Putamen (tissue), 1 donor: ENCODE results near the gene AURKA.
A peak's percentile ranks its signal among the peaks of the same experiment; 100 is the strongest.
"Not testable (repeated sequence)": the region's sequence is repeated elsewhere in the genome, so short reads cannot be mapped to it uniquely, and the experiment has no call there.

Experiments
- DNase-seq: peaks from one replicate; pipeline ENCODE4 v3.0.0-alpha.2; 2016; ENCODE audit warnings: low spot score

AURKA gene

DNA sequence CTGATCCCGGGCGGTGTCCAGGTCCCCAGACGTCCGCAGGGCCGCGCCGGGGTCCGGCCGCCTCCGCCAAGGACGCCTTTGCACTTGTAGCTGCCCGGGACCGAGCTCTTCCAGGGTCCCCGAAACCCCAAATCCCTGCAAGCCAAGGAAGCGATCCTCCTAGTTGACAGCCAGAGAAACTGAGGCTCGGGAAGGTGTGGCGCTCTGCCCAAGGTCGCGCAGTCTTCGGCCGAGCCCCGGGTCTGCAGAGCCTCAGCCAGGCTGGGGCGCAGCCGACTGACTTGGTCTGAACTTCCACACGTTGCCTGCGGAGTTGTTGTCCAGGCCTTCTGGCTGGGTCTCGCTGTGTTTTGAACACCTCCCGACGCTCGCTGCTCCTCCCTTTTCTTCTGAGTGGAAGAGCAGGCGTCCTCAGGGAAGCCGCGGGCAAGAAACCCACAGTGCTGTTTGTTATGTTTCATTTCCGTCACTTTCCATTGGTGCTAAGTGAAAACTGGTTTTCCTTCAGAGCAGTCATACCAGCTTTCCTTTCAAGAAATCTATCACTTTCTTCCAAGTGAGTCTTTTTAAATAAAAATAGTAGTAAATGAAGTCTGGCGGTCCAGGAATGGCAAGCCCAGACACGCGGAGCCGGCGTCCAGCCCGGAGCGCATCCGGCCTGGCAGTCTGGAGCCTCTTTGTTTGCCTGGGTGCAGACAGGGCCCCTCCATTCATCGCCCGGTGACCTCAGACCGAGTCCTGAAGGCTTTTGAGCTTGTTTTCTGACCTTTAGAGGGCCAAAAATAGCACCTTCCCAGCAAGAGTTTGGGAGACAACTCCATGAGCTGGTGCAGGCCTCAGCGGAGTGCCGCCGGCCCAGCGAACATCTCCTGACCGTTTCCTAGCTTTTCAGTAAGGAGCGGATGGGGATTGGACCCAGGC lies 32.5 kb downstream of the AURKA start:
- DNase-seq: peak; percentile 35

DNA sequence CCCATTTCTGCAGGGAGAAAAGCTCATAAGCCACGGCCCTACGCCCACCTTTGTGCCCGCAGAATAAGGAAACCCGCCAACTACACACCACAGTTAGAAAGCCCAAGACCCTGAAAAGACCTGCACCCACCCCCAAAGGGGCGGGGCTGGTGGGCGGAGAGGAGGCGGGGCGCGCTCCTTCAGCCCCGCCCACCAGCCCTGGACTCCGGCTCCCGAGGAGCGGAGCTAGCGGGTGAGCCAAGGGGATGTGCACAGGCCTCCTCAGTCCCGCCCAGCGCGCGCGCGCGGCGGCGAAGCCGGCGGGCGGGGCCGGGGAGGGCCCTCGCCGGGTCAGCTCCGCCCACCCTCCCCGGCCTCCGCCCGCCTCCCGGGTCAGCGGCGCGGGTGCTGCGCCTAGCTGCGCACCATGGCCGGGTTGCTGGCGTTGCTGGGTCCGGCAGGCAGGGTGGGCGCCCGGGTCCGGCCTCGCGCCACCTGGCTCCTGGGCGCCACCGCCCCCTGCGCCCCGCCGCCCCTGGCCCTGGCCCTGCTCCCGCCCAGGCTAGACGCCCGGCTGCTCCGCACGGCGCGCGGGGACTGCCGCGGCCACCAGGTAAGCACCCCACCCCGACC lies 33.3 kb downstream of the AURKA start, which contains the start of gene FAM210B:
TSS of gene FAM210B (plus strand) at position 375 of the 612 bp plus-strand sequence. CDS start at position 407, 32 bp downstream.
- DNase-seq: peak; percentile 95

DNA sequence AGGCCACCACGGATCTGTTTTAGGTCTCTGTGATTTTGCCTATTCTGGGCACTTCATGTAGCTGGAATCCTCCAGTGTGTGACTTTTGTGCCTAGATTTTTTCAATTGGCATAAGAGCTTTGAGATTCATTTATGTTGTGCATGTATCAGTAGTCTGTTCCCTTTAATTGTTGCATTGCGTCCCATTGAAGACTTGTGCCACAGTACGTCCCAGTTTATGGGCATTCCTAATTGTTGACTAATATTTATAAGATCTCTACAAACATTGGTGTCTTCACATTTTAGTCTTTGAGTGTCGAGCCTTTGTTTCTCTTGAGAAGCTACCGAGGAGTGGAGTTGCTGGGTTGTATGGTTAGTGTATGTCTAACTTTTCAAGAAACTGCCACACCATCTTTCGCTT lies 33.9 kb downstream of the AURKA start:
- DNase-seq: peak; percentile 9

DNA sequence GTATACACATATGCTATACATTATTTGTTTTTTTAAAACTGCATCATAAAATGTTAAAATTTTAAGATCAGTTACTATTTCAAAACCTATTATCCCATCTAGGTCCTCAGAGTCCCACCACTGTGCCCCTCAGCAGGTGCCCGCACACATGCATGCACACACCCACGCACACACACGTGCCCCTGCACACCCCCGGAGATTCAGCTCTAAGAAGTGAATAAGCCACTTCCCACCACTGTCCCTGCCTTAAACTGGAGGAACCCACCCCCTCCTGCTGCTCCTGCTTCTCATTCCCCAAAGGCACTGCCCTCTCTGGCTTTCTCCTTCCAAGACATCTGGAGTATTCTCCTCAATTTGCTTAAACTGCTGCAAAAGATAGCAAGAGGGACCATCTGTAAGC lies 38.7 kb downstream of the AURKA start:
- no peak for DNase-seq

DNA sequence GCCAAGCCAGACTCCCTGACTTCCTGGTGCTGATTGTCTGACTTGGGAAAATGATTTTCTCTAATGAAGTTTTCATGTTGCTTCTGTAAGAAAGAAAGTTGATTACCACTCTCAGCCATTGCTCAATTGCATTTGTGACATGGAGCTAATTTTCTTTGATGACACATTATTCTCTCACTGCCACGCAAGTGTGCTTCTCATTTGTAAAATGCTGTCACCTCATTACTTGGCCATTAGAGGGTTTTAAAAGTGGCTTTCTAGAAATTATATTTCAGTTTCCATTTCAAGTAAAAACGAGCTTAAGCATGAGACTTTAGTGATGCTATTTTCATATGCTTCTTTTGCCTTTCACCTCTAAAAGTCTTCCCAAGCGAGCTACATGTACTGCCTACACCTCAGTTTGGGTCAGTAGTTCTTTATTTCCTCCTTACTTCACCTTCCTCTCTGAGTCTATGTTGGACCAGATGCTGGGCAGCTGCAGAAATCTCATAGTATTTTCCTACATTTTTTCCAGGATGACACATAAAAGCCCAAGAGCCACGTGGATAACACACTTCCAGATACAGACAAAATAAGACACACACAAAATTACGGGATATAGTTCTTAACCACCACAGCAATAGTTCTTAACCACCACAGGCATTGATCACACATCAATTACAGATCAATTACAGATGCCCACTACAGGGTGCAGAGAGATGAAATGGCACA lies 39.5 kb downstream of the AURKA start:
- DNase-seq: no peak

DNA sequence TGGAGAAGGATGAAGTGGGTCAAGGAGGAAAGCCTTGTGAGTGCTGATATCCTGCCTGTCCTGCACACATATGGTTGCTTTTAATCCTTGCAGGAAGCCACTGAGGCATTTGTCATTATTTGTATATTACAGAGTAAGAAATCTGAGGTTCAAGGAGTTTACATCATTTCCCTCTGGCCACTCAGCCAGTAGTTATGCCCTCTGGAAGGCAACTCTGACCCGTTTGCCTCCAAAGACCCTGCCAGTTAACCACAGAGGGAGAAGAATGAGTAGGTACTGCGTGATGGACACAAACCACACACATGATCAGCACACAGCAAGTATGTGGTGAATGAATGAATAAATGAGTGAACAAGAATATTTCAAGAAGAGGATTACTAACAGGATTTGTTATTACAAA lies 41.2 kb downstream of the AURKA start:
- DNase-seq: no peak

DNA sequence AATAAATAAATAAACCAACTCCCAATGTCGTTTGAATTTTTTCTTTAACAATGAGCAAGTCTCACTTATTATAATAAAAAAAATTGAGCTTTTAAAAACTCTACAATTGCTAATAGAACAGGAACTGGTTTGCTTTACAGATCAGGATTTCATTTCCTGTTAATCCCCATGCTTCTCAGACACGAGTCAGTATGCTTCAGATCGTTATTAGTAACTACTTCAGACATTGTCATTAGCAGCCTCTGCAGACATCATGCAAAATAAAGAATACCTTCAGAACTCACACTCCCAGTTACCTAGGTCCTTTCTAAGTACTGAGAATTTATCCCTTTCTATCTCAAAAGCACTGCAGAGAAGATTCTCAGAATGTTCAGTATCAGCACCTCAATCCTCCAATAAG lies 43.3 kb downstream of the AURKA start:
- DNase-seq: no peak

DNA sequence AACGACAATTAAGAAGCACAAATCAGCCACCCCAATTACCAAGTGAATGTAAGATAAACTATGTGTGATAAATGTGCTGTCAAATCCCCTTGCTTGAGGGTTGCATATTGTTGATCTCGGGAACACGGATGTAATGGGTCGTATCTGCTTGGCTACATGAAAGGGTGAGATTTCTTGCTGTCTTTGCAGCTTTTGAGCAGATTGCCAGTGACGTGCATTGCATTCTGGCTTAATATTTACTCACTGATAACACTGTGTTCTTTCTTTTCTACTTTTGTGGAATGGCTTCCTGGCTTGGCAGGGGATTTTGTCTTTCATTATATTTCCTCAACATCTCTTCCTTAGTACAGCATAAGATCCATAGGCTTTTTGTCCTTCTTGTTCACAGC lies 43.7 kb downstream of the AURKA start:
- DNase-seq: no peak

DNA sequence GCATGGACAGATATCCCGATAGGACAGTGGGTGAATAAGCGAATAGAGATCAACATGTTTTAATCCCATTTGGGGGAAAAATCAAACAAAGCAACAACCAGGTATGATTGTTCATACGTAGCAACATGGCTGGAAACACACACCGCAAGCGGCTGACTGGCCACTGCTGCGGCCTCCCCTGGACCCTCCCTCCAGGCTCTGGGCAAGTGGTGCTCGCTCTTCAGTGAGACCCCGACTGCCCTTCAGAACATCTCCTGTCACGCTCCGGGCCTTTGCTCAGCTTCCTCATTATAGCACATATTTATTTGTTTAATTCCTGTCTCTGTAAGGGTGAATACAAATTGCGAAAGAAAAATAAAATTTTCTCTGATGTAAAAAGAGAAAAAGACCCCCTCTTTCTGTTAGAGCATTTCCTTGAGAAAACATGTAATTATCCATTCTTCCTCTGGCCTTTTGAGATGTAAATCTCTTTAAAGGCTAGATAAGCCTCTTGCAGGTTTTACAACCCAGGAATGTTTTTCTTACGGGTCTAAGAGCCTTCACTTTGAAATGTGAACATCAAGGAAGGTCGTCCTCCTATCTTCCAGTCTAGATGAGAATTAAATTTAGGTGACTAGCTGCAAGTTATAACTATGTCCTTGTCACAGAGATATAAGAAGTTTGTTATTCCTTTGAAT lies 44.2 kb downstream of the AURKA start:
- DNase-seq: no peak

DNA sequence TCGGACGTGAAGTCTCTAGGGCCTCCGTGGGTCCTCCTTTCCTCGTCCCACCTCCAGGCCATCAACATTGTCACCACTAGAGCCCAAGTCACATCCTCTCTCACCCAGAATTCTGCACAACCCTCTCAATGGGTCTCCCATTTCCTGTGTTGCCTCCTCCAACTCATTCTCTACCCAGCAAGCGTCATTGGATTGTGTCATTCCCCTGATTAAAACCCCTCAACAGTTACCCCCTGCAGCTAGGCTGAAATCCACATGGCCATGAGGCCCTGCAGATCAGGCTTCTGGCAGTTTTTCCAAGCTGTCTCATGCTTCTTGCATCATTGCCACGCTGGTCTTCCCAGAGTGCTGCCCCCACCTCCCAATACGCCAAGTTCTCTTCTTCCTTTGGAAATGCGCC lies 46.1 kb downstream of the AURKA start:
- DNase-seq: no peak

DNA sequence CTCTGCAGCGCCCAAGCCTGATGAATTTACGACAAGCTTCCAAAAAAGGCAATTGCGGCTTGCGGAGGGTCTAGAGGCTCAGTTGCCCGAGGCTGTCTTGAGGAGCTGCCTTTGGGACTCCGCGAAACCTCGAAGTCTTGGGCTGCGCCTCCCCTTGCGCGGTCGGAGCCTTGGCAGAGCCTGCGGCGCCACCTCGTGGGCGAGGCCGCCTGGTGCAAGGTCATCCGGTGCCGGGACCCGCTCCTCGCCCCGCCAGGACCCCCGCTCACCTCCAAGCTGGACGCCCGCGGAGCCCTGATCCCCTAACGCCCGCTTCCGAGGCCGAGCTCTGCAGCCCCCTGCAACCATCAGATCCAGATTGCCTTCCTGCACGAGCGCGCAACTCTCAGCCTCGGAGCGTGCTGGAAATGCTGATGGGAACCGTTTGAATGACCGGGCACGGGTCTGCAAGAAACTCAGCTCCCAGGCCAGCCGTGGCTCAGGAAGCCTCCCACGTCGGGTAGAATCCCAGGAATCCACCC lies 48.1 kb downstream of the AURKA start:
- DNase-seq: peak; percentile 25

DNA sequence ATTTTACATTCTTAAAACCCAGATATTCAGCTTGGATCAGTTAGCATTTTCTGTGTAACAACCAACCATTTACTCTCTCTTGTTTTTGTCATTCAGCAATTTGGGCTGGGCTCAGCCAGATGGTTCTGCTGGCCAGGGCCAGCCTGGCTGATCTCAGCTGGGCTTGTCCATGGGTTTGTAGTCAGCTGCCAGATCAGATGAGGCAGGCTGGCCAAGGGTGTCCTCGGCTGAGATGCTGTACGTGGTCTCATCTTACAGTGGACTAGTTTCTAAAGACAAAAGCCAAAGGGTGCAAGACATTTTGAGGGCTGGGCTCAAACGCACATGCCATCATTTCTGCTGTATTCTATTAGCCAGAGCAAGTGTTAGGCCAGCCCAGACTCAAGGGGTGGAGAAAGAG lies 49.2 kb downstream of the AURKA start:
- no peak for DNase-seq

DNA sequence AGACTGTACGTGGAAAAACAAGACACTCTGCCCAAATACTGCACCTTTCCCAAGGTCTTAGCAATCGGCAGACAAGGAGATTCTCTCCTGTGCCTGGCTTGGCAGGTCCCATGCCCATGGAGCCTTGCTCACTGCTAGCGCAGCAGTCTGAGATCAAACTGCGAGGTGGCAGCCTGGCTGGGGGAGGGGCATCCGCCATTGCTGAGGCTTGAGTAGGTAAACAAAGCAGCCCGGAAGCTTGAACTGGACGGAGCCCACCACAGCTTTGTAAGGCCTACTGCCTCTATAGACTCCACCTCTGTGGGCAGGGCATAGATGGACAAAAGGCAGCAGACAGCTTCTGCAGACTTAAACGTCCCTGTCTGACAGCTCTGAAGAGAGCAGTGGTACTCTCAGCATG lies 55.3 kb downstream of the AURKA start:
- not testable (repeated sequence) for DNase-seq

DNA sequence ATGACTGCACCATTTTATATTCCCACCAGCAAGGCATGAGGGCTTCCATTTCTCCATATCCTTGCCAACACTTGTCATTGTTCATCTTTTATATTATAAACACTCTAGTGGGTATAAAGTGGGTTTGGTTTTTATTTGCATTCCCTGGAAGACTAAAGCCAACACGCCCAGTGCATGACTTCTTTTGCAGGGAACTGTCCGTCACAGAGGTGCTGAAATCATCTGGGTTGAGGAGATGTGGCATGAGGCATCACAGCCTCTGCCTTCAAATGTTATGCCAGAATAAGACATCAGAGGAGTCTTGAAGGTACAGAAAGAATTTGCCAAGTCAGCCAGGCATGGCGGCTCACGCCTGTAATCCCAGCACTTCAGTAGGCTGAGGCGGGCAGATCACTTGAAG lies 63.2 kb downstream of the AURKA start:
- DNase-seq: no peak

DNA sequence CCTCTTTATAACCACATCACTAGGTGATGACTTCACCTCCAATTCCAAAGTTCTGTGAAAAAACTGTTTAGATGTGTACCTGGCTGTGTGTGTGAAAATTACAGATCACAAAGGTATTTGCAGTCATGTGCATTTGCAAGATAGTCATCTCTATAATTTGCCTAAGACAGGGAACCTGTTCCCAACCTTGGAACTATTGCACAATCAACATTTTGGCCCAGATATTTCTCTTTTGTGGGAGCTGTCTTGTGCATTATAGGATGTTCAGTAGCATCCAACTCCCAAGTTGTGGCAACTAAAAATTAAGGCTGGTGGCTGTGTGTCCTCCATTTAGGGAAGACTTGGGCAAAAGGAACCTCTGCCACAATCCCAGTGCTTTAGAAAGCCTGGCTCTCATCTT lies 67.2 kb downstream of the AURKA start:
- DNase-seq: no peak

DNA sequence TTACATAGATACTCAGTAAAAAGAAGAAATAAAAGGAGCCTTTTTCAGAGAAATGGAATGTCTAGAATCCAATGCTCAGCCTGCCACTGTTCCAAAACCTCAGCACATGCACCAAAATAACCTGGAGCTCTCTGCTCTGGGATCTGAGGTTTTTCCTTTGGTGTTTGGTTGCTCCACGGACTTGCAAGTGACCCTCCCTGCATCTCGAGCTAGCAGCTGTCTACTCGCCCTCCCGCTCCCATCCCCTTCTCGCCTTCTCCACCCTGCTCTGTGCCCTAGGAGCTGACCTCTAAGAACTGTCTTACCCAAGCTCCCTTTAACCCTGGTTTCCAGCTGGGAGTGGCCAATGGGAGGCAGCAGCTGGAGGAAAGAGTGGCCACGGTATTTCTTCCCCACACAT lies 68.4 kb downstream of the AURKA start:
- DNase-seq: no peak

DNA sequence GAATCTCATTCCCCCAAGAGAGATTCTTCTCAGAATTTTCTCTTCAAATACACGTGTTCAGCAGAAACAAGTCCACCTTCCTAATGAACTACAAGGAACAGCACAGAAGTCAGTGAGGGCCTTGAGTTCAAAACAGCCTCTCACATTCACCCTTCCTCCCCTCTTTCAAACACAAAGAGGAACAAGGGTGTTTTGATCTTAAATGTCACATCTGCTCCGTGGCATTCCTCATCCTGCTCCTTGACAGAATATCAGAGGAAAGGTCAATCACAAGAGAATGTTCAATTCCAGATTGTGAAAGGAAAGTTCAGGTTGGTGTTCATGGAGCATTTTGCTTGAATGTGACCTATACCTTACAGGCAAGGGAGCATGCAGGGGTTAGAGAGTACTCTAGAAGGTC lies 68.8 kb downstream of the AURKA start:
- no peak for DNase-seq

DNA sequence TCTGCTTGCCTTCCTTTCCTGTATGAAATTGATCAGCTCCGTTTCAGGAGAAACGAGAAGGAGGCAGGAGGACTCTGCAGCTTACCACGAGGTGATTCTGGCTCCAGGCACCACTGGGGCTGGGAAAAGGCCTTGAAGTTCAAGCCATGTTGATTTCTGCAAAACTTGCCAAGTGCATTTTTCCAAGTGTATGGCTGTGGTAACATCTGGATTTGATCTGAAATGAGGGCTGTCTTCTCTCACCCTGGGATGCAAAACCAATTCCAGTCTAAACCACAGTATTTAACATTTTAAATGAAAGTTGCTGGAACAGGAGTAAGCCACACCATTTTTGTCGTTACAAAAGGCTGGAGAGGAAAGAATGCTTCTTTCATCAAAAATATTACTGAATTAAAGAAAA lies 69.3 kb downstream of the AURKA start:
- DNase-seq: no peak
